Gastroesophageal sphincter (tissue), 3 donors: Measurements from ENCODE around the gene C2orf92.

ENCODE experiments used
- CTCF ChIP-seq, 4 experiments: fragments of 200-600 bp in 2 of 4; fragments of 450-650 bp in 2 of 4; sonication (generic) in 1 of 4; IDR thresholded peaks; one replicate each; pipeline ENCODE4 v1.5.1; 2017 to 2019; ENCODE audit warnings: antibody characterized with exemption in 4 of 4, mild to moderate bottlenecking in 2 of 4, moderate library complexity in 2 of 4
- EP300 ChIP-seq: sonication (generic); formaldehyde crosslinking; IDR thresholded peaks from one replicate; pipeline ENCODE4 v1.6.1; 2017; ENCODE audit warnings: antibody characterized with exemption, mild to moderate bottlenecking
- POLR2A ChIP-seq, 2 donors: fragments of 450-650 bp; IDR thresholded peaks; one replicate each; pipeline ENCODE4 v1.6.1; 2017; ENCODE audit warnings: antibody characterized with exemption in 2 of 2, mild to moderate bottlenecking in 2 of 2, moderate library complexity in 1 of 2
- POLR2AphosphoS5 ChIP-seq: sonication (generic); formaldehyde crosslinking; IDR thresholded peaks from one replicate; pipeline ENCODE4 v1.6.1; 2017; ENCODE audit warnings: antibody characterized with exemption

- no peak for TF ChIP-seq CTCF (IDR thresholded peaks at IDR 0.05)
- TF ChIP-seq POLR2A (IDR thresholded peaks at IDR 0.05), result no peak
- TF ChIP-seq POLR2AphosphoS5, result no peak
- no peak for TF ChIP-seq EP300
These were observed 18.4 kb upstream of the C2orf92 start for GRCh38 chr2:97651114-97651513.
